GM23248 (cell line): ENCODE data around the gene GHR. TPM values are rescaled to one million over a fixed set of nuclear protein-coding genes. Genes with fewer than 3 reads are reported as not detected.

Source experiments
- DNase-seq: peaks from one replicate; pipeline ENCODE4 v3.0.0-alpha.2; 2015
- H2AFZ ChIP-seq: fragments of 200-600 bp; sonication (generic); 2 replicates; pipeline ENCODE4 v1.6.1; 2016; ENCODE audit warnings: antibody characterized with exemption
- H3F3A ChIP-seq: fragments of 200-600 bp; sonication (generic); 2 replicates; pipeline ENCODE4 v1.6.1; 2016; ENCODE audit warnings: mild to moderate bottlenecking, antibody characterized with exemption, mixed run types; ENCODE audit not compliant: insufficient read depth
- H3K27ac ChIP-seq: fragments of 200-600 bp; sonication (generic); 2 replicates; pipeline ENCODE4 v1.5.1; 2016; ENCODE audit warnings: mild to moderate bottlenecking
- H3K27me3 ChIP-seq: fragments of 200-600 bp; sonication (generic); replicated peaks from 2 replicates; pipeline ENCODE4 v1.6.1; 2016; ENCODE audit warnings: mild to moderate bottlenecking; ENCODE audit not compliant: insufficient read depth
- H3K36me3 ChIP-seq: fragments of 200-600 bp; sonication (generic); 2 replicates; pipeline ENCODE4 v1.6.1; 2016; ENCODE audit warnings: low read depth, mild to moderate bottlenecking
- H3K4me1 ChIP-seq: fragments of 200-600 bp; sonication (generic); 2 replicates; pipeline ENCODE4 v1.6.1; 2016; ENCODE audit warnings: mild to moderate bottlenecking; ENCODE audit not compliant: insufficient read depth
- H3K4me2 ChIP-seq: fragments of 200-600 bp; sonication (generic); one replicate; pipeline ENCODE4 v1.6.1; 2016; ENCODE audit warnings: mild to moderate bottlenecking; ENCODE audit not compliant: unreplicated experiment
- H3K4me3 ChIP-seq: fragments of 200-600 bp; sonication (generic); 2 replicates; pipeline ENCODE4 v1.5.1; 2016; ENCODE audit warnings: mild to moderate bottlenecking
- H3K79me2 ChIP-seq: fragments of 200-600 bp; sonication (generic); 2 replicates; pipeline ENCODE4 v1.6.1; 2016; ENCODE audit warnings: mild to moderate bottlenecking; ENCODE audit not compliant: insufficient read depth
- H3K9ac ChIP-seq: fragments of 200-600 bp; sonication (generic); 2 replicates; pipeline ENCODE4 v1.6.1; 2016; ENCODE audit warnings: mild to moderate bottlenecking
- H3K9me2 ChIP-seq: fragments of 200-600 bp; sonication (generic); 2 replicates; pipeline ENCODE4 v1.6.1; 2016; ENCODE audit warnings: mixed run types, mild to moderate bottlenecking, moderate library complexity; ENCODE audit not compliant: insufficient read depth
- H3K9me3 ChIP-seq: fragments of 200-600 bp; sonication (generic); one replicate; pipeline ENCODE4 v1.6.1; 2017; ENCODE audit warnings: low read depth
- H4K20me1 ChIP-seq: fragments of 200-600 bp; sonication (generic); 2 replicates; pipeline ENCODE4 v1.6.0; 2016; ENCODE audit not compliant: insufficient read depth
- EZH2 ChIP-seq: fragments of 200-600 bp; sonication (generic); IDR thresholded peaks from 2 replicates; pipeline ENCODE4 v1.6.1; 2018; ENCODE audit warnings: antibody characterized with exemption, mild to moderate bottlenecking; ENCODE audit not compliant: insufficient read depth, poor library complexity, severe bottlenecking
- EZH2phosphoT487 ChIP-seq: fragments of 200-600 bp; sonication (generic); IDR thresholded peaks from 2 replicates; pipeline ENCODE4 v1.6.1; 2018; ENCODE audit warnings: antibody characterized with exemption, moderate library complexity, mild to moderate bottlenecking, low read depth; ENCODE audit not compliant: insufficient read depth
- WGBS, 2 experiments: methylation state at CpG; one replicate each; pipeline ENCODE4 v1.1.6; 2015 to 2017; ENCODE audit warnings: low lambda C conversion rate in 2 of 2, low coverage in 1 of 2; ENCODE audit errors: missing lambda C conversion rate in 2 of 2; 5-methylcytosine and 5-hydroxymethylcytosine counted together
- in situ Hi-C: fragments of 300-500 bp; cut with MboI; formaldehyde crosslinking; loops from 2 replicates; pipeline ENCODE4 v1.15.0; 2020
- polyA plus RNA-seq: library from polyadenylated mRNA; unstranded; fragments of >200 nt; fragmentation: Nextera tagmentation; extraction: Ambion mirVana; gene quantifications from 2 replicates; pipeline ENCODE4 v1.2.1, GENCODE V29; 2016
- total RNA-seq: library from RNA; depleted of rRNA; stranded (reverse); fragments of >200 nt; shearing (Covaris generic); gene quantifications from 2 replicates; pipeline ENCODE4 v1.2.3, GENCODE V29; 2014

The GHR gene
- total and polyA plus RNA-seq, 2 experiments from 2014 or later = 0.64 to 1.5 TPM

- no peak overlapping the region for H3K4me2 ChIP-seq
- in situ Hi-C loops = no loop called here
- H3K36me3 ChIP-seq = no peaks in the 10 kb centered on the region
- no peaks in the 10 kb centered on the region for H4K20me1 ChIP-seq
- H3K4me3 ChIP-seq = no peak overlapping the region
- H3K9me2 ChIP-seq = no peaks in the 10 kb centered on the region
- H3K4me1 ChIP-seq = peaks cover 8% of the 10 kb centered on the region
- H3K27ac ChIP-seq = no peak overlapping the region
- H3K9ac ChIP-seq = no peak overlapping the region
- H3K27me3 ChIP-seq = no peaks in the 10 kb centered on the region
- TF ChIP-seq EZH2 = no peak
- TF ChIP-seq EZH2phosphoT487 = no peak
- 37% methylated on average over 5 of the region's 5 CpGs for WGBS, 2 experiments
- H3F3A ChIP-seq = no peaks in the 10 kb centered on the region
- H2AFZ ChIP-seq = no peak overlapping the region
- H3K79me2 ChIP-seq = no peaks in the 10 kb centered on the region
- no peaks in the 10 kb centered on the region for H3K9me3 ChIP-seq
- DNase-seq = no peak
Observed at GRCh38 chr5:42566652-42567295, 143.5 kb downstream of the GHR start.

GRCh38 chr5:42569325-42569724, 146.1 kb downstream of the GHR start:
- Histone ChIP-seq H3K4me2 (no peak overlapping the region), H3K9me2 (no peaks in the 10 kb centered on the region), H2AFZ (no peak overlapping the region), H3K27me3 (no peaks in the 10 kb centered on the region), H3K79me2 (no peaks in the 10 kb centered on the region), H3K27ac (no peak overlapping the region), H3K9me3 (no peaks in the 10 kb centered on the region), H4K20me1 (no peaks in the 10 kb centered on the region), H3F3A (no peaks in the 10 kb centered on the region), H3K4me3 (no peak overlapping the region), H3K36me3 (no peaks in the 10 kb centered on the region), H3K4me1 (peaks cover 8% of the 10 kb centered on the region), H3K9ac (no peak overlapping the region)
- in situ Hi-C loops = no loop called here
- TF ChIP-seq EZH2phosphoT487 (no peak), EZH2 (no peak)
- WGBS, 2 experiments = 96 to 97% methylated on average over 2 of the region's 2 CpGs
- DNase-seq = no peak

- no peaks in the 10 kb centered on the region for H3K9me3 ChIP-seq
- no peak overlapping the region for H3K4me2 ChIP-seq
- H3K27ac ChIP-seq = no peak overlapping the region
- no peak overlapping the region for H3K4me3 ChIP-seq
- no peaks in the 10 kb centered on the region for H3F3A ChIP-seq
- H2AFZ ChIP-seq = no peak overlapping the region
- in situ Hi-C loops = no loop called here
- H3K9ac ChIP-seq = no peak overlapping the region
- no peak for DNase-seq
- H3K79me2 ChIP-seq = no peaks in the 10 kb centered on the region
- no peaks in the 10 kb centered on the region; the same call in 1 of the 2 replicates for H3K27me3 ChIP-seq
- H3K9me2 ChIP-seq = no peaks in the 10 kb centered on the region
- H4K20me1 ChIP-seq = no peaks in the 10 kb centered on the region
- WGBS, 2 experiments = 76 to 95% methylated on average over 1 of the region's 1 CpG
- TF ChIP-seq EZH2phosphoT487 (no peak), EZH2 (no peak)
- peaks cover 8% of the 10 kb centered on the region for H3K4me1 ChIP-seq
- no peaks in the 10 kb centered on the region for H3K36me3 ChIP-seq
Observed at GRCh38 chr5:42569953-42570548, 146.8 kb downstream of the GHR start.

GRCh38 chr5:42570966-42571960, 148.0 kb downstream of the GHR start:
- in situ Hi-C loops = no loop called here
- 41 to 42% methylated on average over 8 of the region's 8 CpGs for whole genome bisulfite sequencing, 2 experiments
- H3K9me3 ChIP-seq = no peaks in the 10 kb centered on the region
- no peak overlapping the region for H3K27ac ChIP-seq
- peaks cover 8% of the 10 kb centered on the region for H3K4me1 ChIP-seq
- TF ChIP-seq EZH2phosphoT487 (no peak), EZH2 (no peak)
- no peaks in the 10 kb centered on the region for H3K36me3 ChIP-seq
- peak; percentile 48 for DNase-seq
- H3K9ac ChIP-seq = no peak overlapping the region
- H3K9me2 ChIP-seq = no peaks in the 10 kb centered on the region
- H3K4me3 ChIP-seq = no peak overlapping the region
- H2AFZ ChIP-seq = no peak overlapping the region
- no peaks in the 10 kb centered on the region for H4K20me1 ChIP-seq
- H3K27me3 ChIP-seq = no peaks in the 10 kb centered on the region; the same call in 1 of the 2 replicates
- H3F3A ChIP-seq = no peaks in the 10 kb centered on the region
- no peak overlapping the region for H3K4me2 ChIP-seq
- no peaks in the 10 kb centered on the region for H3K79me2 ChIP-seq
